ENCODE results near the gene CNTN2.

- TF ChIP-seq, protein P1, sequence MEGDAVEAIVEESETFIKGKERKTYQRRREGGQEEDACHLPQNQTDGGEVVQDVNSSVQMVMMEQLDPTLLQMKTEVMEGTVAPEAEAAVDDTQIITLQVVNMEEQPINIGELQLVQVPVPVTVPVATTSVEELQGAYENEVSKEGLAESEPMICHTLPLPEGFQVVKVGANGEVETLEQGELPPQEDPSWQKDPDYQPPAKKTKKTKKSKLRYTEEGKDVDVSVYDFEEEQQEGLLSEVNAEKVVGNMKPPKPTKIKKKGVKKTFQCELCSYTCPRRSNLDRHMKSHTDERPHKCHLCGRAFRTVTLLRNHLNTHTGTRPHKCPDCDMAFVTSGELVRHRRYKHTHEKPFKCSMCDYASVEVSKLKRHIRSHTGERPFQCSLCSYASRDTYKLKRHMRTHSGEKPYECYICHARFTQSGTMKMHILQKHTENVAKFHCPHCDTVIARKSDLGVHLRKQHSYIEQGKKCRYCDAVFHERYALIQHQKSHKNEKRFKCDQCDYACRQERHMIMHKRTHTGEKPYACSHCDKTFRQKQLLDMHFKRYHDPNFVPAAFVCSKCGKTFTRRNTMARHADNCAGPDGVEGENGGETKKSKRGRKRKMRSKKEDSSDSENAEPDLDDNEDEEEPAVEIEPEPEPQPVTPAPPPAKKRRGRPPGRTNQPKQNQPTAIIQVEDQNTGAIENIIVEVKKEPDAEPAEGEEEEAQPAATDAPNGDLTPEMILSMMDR (IDR thresholded peaks at IDR 0.05) = no peak
- TF ChIP-seq POLR2A (IDR thresholded peaks at IDR 0.05) = no peak
These were observed 19.9 kb downstream of the CNTN2 start for GRCh38 chr1:205062895-205063294.
